Measurements from ENCODE around the gene WDR20.

The WDR20 gene

DNA sequence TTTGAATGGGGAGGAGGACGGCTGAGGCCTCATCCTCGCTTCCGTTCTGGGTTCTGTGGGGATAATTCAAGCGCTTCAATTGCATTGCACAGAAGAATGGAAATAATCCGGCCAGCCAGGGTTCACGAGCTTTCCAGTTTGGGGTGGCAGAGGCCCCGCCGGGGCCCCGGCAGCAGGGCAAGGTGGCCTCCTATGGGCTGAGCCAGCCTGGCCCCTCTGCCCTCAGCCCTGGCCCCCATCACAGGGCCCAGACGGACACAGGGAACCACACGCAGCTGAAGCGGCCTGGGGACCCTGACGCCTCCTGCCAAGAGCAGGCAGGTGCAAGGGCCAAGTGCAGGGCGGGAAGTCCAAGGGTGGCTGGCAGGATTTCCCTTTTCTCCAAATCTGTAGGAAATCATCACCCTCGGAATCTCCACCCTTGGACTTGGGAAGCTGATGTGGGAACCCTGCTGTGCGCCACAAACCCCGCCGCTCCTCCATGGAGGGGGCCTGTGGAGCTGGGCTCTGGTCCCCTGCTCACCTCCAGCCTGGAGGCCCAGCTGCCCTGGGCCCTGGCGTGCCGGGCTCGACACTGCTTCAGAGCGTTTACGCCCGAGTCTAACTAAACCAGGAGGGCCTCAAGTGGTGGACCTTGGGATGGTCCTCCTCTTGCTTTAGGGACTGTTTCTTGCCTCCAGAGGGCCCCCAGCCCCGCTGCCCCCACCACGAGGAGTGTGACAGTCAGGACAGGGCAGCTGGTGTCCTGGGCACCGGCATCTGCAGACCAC, 86.8 kb downstream of the WDR20 start:
- no peak overlapping the region for H3K4me3 ChIP-seq (ENCODE audit: low read depth, low read length)
- TF ChIP-seq, protein P1, sequence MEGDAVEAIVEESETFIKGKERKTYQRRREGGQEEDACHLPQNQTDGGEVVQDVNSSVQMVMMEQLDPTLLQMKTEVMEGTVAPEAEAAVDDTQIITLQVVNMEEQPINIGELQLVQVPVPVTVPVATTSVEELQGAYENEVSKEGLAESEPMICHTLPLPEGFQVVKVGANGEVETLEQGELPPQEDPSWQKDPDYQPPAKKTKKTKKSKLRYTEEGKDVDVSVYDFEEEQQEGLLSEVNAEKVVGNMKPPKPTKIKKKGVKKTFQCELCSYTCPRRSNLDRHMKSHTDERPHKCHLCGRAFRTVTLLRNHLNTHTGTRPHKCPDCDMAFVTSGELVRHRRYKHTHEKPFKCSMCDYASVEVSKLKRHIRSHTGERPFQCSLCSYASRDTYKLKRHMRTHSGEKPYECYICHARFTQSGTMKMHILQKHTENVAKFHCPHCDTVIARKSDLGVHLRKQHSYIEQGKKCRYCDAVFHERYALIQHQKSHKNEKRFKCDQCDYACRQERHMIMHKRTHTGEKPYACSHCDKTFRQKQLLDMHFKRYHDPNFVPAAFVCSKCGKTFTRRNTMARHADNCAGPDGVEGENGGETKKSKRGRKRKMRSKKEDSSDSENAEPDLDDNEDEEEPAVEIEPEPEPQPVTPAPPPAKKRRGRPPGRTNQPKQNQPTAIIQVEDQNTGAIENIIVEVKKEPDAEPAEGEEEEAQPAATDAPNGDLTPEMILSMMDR (conservative IDR thresholded peaks at IDR 0.05; ENCODE audit: low read depth, low read length), result no peak

GRCh38 chr14:102227184-102227964, 87.7 kb downstream of the WDR20 start:
- DNase-seq (ENCODE audit: low read depth), result no peak
- TF ChIP-seq, protein P1 (conservative IDR thresholded peaks at IDR 0.05; ENCODE audit: low read depth, low read length), result no peak
- H3K4me3 ChIP-seq (ENCODE audit: low read depth, low read length), result no peak overlapping the region

More for the DNA sequence above, 86.8 kb downstream of the WDR20 start:
- no peak for DNase-seq (ENCODE audit: low read depth)

DNA sequence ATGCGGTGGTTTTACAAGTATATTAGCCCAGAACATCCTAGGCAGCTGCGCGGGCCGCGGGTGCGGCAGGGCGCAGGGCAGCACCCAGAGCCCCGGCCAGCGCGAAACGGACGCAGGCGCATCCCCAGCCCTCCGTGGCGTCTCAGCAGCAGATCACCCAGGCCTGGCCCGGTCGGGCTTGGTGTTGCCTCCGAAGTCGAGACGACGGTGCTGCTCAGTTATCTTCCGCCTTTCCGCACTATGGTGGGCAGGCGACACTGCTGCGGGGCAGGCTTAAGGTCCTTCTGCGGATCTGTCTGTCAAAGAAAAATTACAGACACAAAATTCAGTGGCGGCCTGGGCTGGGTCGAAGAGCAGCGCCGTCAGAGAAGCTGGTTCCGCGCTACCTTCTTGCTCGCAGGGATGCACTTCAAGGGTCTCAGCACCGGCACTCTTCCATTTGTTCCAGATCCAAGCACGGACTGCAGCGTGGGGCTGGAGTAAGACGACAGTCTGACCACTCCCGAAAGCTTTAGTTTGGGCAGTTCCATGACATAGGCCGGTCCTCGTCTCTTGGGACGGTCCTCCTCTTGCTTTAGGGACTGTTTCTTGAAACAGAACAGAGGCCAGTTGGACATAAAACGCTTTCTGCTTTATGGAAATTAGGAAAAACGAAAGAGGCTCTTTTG, 89.5 kb downstream of the WDR20 start:
- DNase-seq (ENCODE audit: low read depth), result no peak
- H3K4me3 ChIP-seq (ENCODE audit: low read depth, low read length), result no peak overlapping the region
- TF ChIP-seq, protein P1 (conservative IDR thresholded peaks at IDR 0.05; ENCODE audit: low read depth, low read length), result no peak

- H3K4me3 ChIP-seq (ENCODE audit: low read depth, low read length), result no peak overlapping the region
- no peak for DNase-seq (ENCODE audit: low read depth)
- TF ChIP-seq, protein P1 (conservative IDR thresholded peaks at IDR 0.05; ENCODE audit: low read depth, low read length), result no peak
Observed at GRCh38 chr14:102229739-102230092, 90.0 kb downstream of the WDR20 start.

GRCh38 chr14:102230481-102231210, 90.9 kb downstream of the WDR20 start:
- TF ChIP-seq, protein P1 (conservative IDR thresholded peaks at IDR 0.05; ENCODE audit: low read depth, low read length), result no peak
- no peak overlapping the region for H3K4me3 ChIP-seq (ENCODE audit: low read depth, low read length)
- DNase-seq (ENCODE audit: low read depth), result no peak

DNA sequence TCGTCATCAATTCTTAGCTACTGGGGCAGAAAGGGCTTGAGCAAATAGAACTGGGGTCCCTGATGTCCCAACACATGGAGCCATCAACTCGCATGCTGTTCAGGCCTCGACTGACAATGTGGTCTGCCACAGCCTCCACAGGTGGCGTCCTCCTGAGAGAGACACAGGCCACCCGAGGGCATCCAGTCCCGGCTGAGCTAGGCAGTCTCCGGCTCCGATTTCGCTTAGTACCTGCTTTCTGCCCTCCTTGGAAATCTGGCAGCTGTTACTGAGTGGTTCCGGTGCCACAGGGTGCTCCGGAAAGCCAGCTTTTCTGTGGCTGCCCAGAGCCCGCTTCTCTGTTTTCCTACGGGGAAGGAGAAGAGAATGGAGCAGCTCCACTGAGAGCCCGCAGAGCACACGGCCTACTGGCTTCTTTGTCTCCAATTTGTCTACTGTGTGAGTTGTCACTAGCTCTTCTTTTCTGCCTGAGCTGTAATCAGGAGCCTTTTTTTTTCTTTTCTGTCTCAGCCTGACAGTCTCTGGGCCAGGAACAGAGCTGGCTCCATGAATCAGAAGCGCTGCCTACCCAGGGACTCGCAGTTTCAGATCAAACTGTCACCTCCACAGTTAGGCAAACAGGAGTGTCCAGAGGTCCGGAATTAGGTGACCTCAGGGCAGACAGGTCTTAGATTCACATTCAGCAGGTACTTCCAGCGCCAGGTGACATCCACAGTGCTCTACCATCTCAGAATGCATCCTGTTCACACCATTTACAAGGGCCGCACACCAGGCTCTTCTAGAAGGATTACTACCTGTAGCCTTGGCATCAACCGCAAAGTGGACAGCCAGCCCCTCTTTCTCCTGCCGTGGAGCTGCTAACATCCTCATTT, 92.0 kb downstream of the WDR20 start:
- TF ChIP-seq, protein P1 (conservative IDR thresholded peaks at IDR 0.05; ENCODE audit: low read depth, low read length), result no peak
- DNase-seq (ENCODE audit: low read depth), result no peak
- H3K4me3 ChIP-seq (ENCODE audit: low read depth, low read length), result no peak overlapping the region
